ENCODE measurements around the gene RAB7A. TPM values are rescaled to one million over a fixed set of nuclear protein-coding genes. Genes with fewer than 3 reads are reported as not detected.
"Not testable (repeated sequence)": the region's sequence is repeated elsewhere in the genome, so short reads cannot be mapped to it uniquely, and the experiment has no call there.

RAB7A gene
- total RNA-seq, 1 experiment from 2014 or later, result 258 TPM

DNA sequence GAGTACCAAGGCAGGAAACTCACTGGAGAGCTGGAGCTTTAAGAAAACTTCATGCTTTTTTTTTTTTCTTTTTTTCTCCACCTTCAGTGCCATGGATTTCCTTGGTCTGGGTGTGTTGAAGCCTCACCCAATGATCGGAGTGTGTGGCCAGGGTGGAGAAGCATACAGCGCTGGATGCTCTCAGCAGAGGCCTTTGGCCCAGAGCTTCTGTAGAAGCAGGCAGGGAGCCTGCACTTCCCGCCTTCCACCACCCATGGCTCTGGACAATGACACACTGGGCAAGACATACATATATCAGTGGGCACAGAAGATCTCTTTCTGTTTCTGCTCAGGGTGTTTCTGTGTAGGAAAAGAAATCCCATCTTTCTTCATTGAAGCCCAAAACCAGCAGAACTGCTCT is 97.6 kb downstream of the RAB7A start:
- DNase-seq (ENCODE audit: low spot score), result no peak
- Histone ChIP-seq H3K27ac (ENCODE audit: low read depth, low read length, poor library complexity, severe bottlenecking) (no peak overlapping the region), H3K4me1 (ENCODE audit: insufficient read depth, low read length, poor library complexity, severe bottlenecking) (no peaks in the 10 kb centered on the region), H3K27me3 (replicated peaks; ENCODE audit: insufficient read depth, low read depth, low read length, poor library complexity) (no peaks in the 10 kb centered on the region), H3K9me3 (ENCODE audit: low read depth, low read length, poor library complexity, severe bottlenecking) (no peaks in the 10 kb centered on the region), H3K36me3 (ENCODE audit: insufficient read depth, low read length, poor library complexity, severe bottlenecking) (no peaks in the 10 kb centered on the region), H3K4me3 (ENCODE audit: low read depth, low read length, poor library complexity, severe bottlenecking) (no peak overlapping the region)
- intact Hi-C loops (cut with micrococcal nuclease; ENCODE audit: unreplicated experiment), result no loop called here
- ChIA-PET POLR2A (ENCODE audit: low non-redundant PET) (interaction anchor here (0.7 kb wide), 1 partner anchor 128 kb away, joined by 4 read pairs; no protein-coding TSS in a partner anchor), CTCF (no interaction called here)
- TF ChIP-seq EZH2 (IDR thresholded peaks at IDR 0.05; ENCODE audit: borderline replicate concordance, low read depth, low read length, poor library complexity, severe bottlenecking), result no peak
- TF ChIP-seq, protein P1, sequence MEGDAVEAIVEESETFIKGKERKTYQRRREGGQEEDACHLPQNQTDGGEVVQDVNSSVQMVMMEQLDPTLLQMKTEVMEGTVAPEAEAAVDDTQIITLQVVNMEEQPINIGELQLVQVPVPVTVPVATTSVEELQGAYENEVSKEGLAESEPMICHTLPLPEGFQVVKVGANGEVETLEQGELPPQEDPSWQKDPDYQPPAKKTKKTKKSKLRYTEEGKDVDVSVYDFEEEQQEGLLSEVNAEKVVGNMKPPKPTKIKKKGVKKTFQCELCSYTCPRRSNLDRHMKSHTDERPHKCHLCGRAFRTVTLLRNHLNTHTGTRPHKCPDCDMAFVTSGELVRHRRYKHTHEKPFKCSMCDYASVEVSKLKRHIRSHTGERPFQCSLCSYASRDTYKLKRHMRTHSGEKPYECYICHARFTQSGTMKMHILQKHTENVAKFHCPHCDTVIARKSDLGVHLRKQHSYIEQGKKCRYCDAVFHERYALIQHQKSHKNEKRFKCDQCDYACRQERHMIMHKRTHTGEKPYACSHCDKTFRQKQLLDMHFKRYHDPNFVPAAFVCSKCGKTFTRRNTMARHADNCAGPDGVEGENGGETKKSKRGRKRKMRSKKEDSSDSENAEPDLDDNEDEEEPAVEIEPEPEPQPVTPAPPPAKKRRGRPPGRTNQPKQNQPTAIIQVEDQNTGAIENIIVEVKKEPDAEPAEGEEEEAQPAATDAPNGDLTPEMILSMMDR (conservative IDR thresholded peaks at IDR 0.05; ENCODE audit: low read depth, low read length), result no peak
- no TSS peak for BruUV-seq (replicated peaks)

- Histone ChIP-seq H3K4me1 (ENCODE audit: insufficient read depth, low read length, poor library complexity, severe bottlenecking) (no peaks in the 10 kb centered on the region), H3K27me3 (replicated peaks; ENCODE audit: insufficient read depth, low read depth, low read length, poor library complexity) (no peaks in the 10 kb centered on the region), H3K9me3 (ENCODE audit: low read depth, low read length, poor library complexity, severe bottlenecking) (no peaks in the 10 kb centered on the region), H3K27ac (ENCODE audit: low read depth, low read length, poor library complexity, severe bottlenecking) (no peak overlapping the region), H3K36me3 (ENCODE audit: insufficient read depth, low read length, poor library complexity, severe bottlenecking) (no peaks in the 10 kb centered on the region), H3K4me3 (ENCODE audit: low read depth, low read length, poor library complexity, severe bottlenecking) (no peak overlapping the region)
- TF ChIP-seq, protein P1 (conservative IDR thresholded peaks at IDR 0.05; ENCODE audit: low read depth, low read length), result no peak
- TF ChIP-seq EZH2 (IDR thresholded peaks at IDR 0.05; ENCODE audit: borderline replicate concordance, low read depth, low read length, poor library complexity, severe bottlenecking), result no peak
- BruUV-seq (replicated peaks), result no TSS peak
- POLR2A ChIA-PET (ENCODE audit: low non-redundant PET), result no interaction called here
- CTCF ChIA-PET, result no interaction called here
- intact Hi-C loops (cut with micrococcal nuclease; ENCODE audit: unreplicated experiment), result no loop called here
- no peak for DNase-seq (ENCODE audit: low spot score)
Measured at GRCh38 chr3:128824132-128824850, 98.3 kb downstream of the RAB7A start.

GRCh38 chr3:128825117-128825725 is 99.2 kb downstream of the RAB7A start:
- no peaks in the 10 kb centered on the region for H3K9me3 ChIP-seq (ENCODE audit: low read depth, low read length, poor library complexity, severe bottlenecking)
- POLR2A ChIA-PET (ENCODE audit: low non-redundant PET), result no interaction called here
- H3K27ac ChIP-seq (ENCODE audit: low read depth, low read length, poor library complexity, severe bottlenecking), result no peak overlapping the region
- no peaks in the 10 kb centered on the region for H3K4me1 ChIP-seq (ENCODE audit: insufficient read depth, low read length, poor library complexity, severe bottlenecking)
- CTCF ChIA-PET, result no interaction called here
- intact Hi-C loops (cut with micrococcal nuclease; ENCODE audit: unreplicated experiment), result no loop called here
- no peaks in the 10 kb centered on the region for H3K27me3 ChIP-seq (replicated peaks; ENCODE audit: insufficient read depth, low read depth, low read length, poor library complexity)
- no peak for DNase-seq (ENCODE audit: low spot score)
- BruUV-seq (replicated peaks), result no TSS peak
- no peaks in the 10 kb centered on the region for H3K36me3 ChIP-seq (ENCODE audit: insufficient read depth, low read length, poor library complexity, severe bottlenecking)
- no peak for TF ChIP-seq EZH2 (IDR thresholded peaks at IDR 0.05; ENCODE audit: borderline replicate concordance, low read depth, low read length, poor library complexity, severe bottlenecking)
- TF ChIP-seq, protein P1 (conservative IDR thresholded peaks at IDR 0.05; ENCODE audit: low read depth, low read length), result no peak
- no peak overlapping the region for H3K4me3 ChIP-seq (ENCODE audit: low read depth, low read length, poor library complexity, severe bottlenecking)

DNA sequence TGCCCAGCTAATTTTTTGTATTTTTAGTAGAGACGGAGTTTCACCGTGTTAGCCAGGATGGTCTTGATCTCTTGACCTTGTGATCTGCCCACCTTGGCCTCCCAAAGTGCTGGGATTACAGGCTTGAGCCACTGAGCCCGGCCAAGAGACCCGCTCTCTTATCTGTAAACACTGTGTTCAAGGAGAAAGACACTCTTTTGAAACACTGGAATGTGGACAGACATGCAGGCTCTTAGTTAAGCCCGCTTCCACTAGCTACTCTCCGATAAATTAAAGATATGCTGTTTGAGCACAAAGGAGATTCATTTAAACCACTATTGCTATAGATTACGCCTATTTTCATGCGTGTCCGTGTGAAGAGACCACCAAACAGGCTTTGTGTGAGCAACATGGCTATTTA is 103.1 kb downstream of the RAB7A start:
- intact Hi-C loops (cut with micrococcal nuclease; ENCODE audit: unreplicated experiment); BruUV-seq (replicated peaks); DNase-seq (ENCODE audit: low spot score); CTCF ChIA-PET; H3K9me3 ChIP-seq (ENCODE audit: low read depth, low read length, poor library complexity, severe bottlenecking); H3K27ac ChIP-seq (ENCODE audit: low read depth, low read length, poor library complexity, severe bottlenecking); H3K27me3 ChIP-seq (replicated peaks; ENCODE audit: insufficient read depth, low read depth, low read length, poor library complexity); POLR2A ChIA-PET (ENCODE audit: low non-redundant PET); H3K4me1 ChIP-seq (ENCODE audit: insufficient read depth, low read length, poor library complexity, severe bottlenecking); H3K36me3 ChIP-seq (ENCODE audit: insufficient read depth, low read length, poor library complexity, severe bottlenecking); H3K4me3 ChIP-seq (ENCODE audit: low read depth, low read length, poor library complexity, severe bottlenecking): not testable (repeated sequence)

DNA sequence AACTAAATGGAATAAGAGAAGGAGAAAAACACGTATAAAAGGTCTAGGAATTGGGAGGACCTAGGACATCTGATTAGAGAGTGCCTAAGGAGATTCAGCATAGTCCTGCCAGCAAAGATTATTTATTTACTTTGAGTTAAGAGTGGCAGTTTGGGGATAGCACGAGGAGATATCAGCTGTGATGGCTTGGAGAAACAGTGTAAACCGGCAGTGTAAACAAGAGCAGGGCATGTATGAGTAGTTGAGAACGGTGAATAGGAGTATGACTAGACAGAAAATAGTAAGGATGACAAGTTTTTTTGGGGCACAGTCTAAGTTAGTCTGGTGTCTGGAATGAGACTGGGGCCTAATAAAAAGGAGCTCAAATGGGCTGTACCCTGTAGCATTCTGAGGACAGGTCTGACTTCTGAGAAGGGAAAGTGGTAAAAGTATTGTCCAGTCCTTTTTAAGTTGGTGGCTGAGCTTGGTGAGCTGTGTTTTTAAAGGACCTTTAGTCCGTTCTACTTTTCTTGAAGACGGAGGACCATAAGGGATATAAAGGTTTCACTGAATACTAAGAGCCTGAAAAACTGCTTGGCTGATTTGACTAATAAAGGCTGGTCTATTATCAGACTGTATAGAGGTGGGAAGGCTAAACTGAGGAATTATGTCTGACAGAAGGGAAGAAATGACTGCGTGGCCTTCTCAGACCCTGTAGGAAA is 104.1 kb downstream of the RAB7A start:
- H3K4me1 ChIP-seq (ENCODE audit: insufficient read depth, low read length, poor library complexity, severe bottlenecking); H3K4me3 ChIP-seq (ENCODE audit: low read depth, low read length, poor library complexity, severe bottlenecking); BruUV-seq (replicated peaks); POLR2A ChIA-PET (ENCODE audit: low non-redundant PET); DNase-seq (ENCODE audit: low spot score); H3K36me3 ChIP-seq (ENCODE audit: insufficient read depth, low read length, poor library complexity, severe bottlenecking); H3K27ac ChIP-seq (ENCODE audit: low read depth, low read length, poor library complexity, severe bottlenecking); intact Hi-C loops (cut with micrococcal nuclease; ENCODE audit: unreplicated experiment); H3K9me3 ChIP-seq (ENCODE audit: low read depth, low read length, poor library complexity, severe bottlenecking); H3K27me3 ChIP-seq (replicated peaks; ENCODE audit: insufficient read depth, low read depth, low read length, poor library complexity): not testable (repeated sequence)
- CTCF ChIA-PET, result interaction anchor here (0.7 kb wide), 1 partner anchor 150 kb away, joined by 3 read pairs; no protein-coding TSS in a partner anchor
